Psoas muscle (tissue), 8 donors: ENCODE data around the gene GABBR2. TPM values are rescaled to one million over a fixed set of nuclear protein-coding genes. Genes with fewer than 3 reads are reported as not detected.

ENCODE experiments used
- ATAC-seq, 4 donors: fragments of 200-7000 bp; cut with Tn5 transposase; one replicate each; pipeline ENCODE4 v1.9.1; 2020; ENCODE audit warnings: moderate library complexity in 3 of 4, mild to moderate bottlenecking in 2 of 4
- DNase-seq, 2 donors: peaks; one replicate each; pipeline ENCODE4 v3.0.0-alpha.2; 2020
- H3K27ac ChIP-seq: fragments of 200-600 bp; one replicate; pipeline ENCODE4 v1.8.0; 2022
- H3K27me3 ChIP-seq, 3 donors: fragments of 200-600 bp in 1 of 3; one replicate each; pipeline versions ENCODE4 v1.6.1 to v1.8.0; 2013 to 2022; ENCODE audit warnings: low read length in 2 of 3, mild to moderate bottlenecking in 2 of 3, moderate library complexity in 1 of 3; ENCODE audit not compliant: insufficient read depth in 3 of 3
- H3K36me3 ChIP-seq, 2 donors: fragments of 200-600 bp in 1 of 2; one replicate each; pipeline versions ENCODE4 v1.6.1 to v1.8.0; 2013 to 2022; ENCODE audit warnings: low read depth in 1 of 2, mild to moderate bottlenecking in 1 of 2, moderate library complexity in 1 of 2; ENCODE audit not compliant: insufficient read depth in 1 of 2
- H3K4me1 ChIP-seq: fragments of 200-600 bp; one replicate; pipeline ENCODE4 v1.8.0; 2022
- H3K4me3 ChIP-seq: fragments of 200-600 bp; one replicate; pipeline ENCODE4 v1.8.0; 2022; ENCODE audit warnings: mild to moderate bottlenecking
- H3K9me3 ChIP-seq: fragments of 200-600 bp; one replicate; pipeline ENCODE4 v1.8.0; 2022
- CTCF ChIP-seq: fragments of 200-600 bp; IDR thresholded peaks from one replicate; pipeline ENCODE4 v1.8.0; 2022; ENCODE audit warnings: antibody characterized with exemption
- WGBS, 3 donors: extraction: QIAGEN DNeasy Blood & Tissue Kit; methylation state at CpG; one replicate each; pipeline versions ENCODE4 v1.1.6 to v1.1.7; 2013; 5-methylcytosine and 5-hydroxymethylcytosine counted together
- intact Hi-C, 2 donors: fragments of 100-400 bp; cut with DNase I; formaldehyde crosslinking; loops; one replicate each; pipeline versions ENCODE4 v1.11.0 to v1.14.2; 2022
- polyA plus RNA-seq, 3 donors: library from polyadenylated mRNA; stranded (reverse); fragments of 200-250 nt; gene quantifications; one replicate each; pipeline ENCODE4 v1.2.3, GENCODE V29; 2013
- total RNA-seq, 4 donors: library from RNA; stranded (reverse); fragmentation: NEBNext Ultra II Directional in 2 of 4; extraction: Animal tissue kit (Norgen Biotek cat#: 25700) in 2 of 4; gene quantifications; one replicate each; pipeline versions ENCODE4 v1.2.1 to v1.2.4, GENCODE V29; 2021 to 2023
- donor health status: healthy with polysubstance abuse.
- donor health status: DM: no; HTN: no; CAD: no; lungs with moderate emphysema.
- donor health status: Bipolar disorder and iron deficiency.
- donor health status: healthy.
- donor health status: DM: yes; HTN: yes; CAD: no.
- donor health status: DM: no; HTN: no; CAD: no.
- donor health status: DM: no; HTN: no; CAD: no.
- donor health status: DM: yes; HTN: yes; CAD: no.

The GABBR2 gene
- total and polyA plus RNA-seq, 7 donors = 0.08 to 0.66 (median 0.38) TPM

- 46 to 84% (median 50%) methylated on average over 1 of the region's 1 CpG for WGBS, 3 donors
- DNase-seq = no peak
- Histone ChIP-seq H3K27me3 (peaks cover 4 to 26% (median 7%) of the 10 kb centered on the region in 3 donors), H3K36me3 (no peaks in the 10 kb centered on the region), H3K4me1 (no peaks in the 10 kb centered on the region), H3K9me3 (no peaks in the 10 kb centered on the region), H3K27ac (no peak overlapping the region), H3K4me3 (no peak overlapping the region)
- intact Hi-C loops = no loop called here
- no peak for ATAC-seq
- TF ChIP-seq CTCF = no peak
Measured at GRCh38 chr9:98714833-98715232, 6.1 kb upstream of the GABBR2 start.

GRCh38 chr9:98712987-98713386 lies 4.3 kb upstream of the GABBR2 start:
- Histone ChIP-seq H3K4me3 (no peak overlapping the region), H3K27me3 (peaks cover 7 to 41% (median 11%) of the 10 kb centered on the region in 3 donors), H3K36me3 (no peaks in the 10 kb centered on the region), H3K27ac (no peak overlapping the region), H3K4me1 (no peaks in the 10 kb centered on the region), H3K9me3 (no peaks in the 10 kb centered on the region)
- intact Hi-C loops = no loop called here
- DNase-seq (no peak), ATAC-seq (no peak)
- TF ChIP-seq CTCF = no peak

GRCh38 chr9:98709968-98710965 lies 1.5 kb upstream of the GABBR2 start:
- TF ChIP-seq CTCF = no peak
- 53 to 59% (median 57%) methylated on average over 14 of the region's 14 CpGs for WGBS, 3 donors
- no peak for ATAC-seq
- H3K27me3 ChIP-seq = peaks cover 7 to 68% (median 11%) of the 10 kb centered on the region in 3 donors
- H3K36me3 ChIP-seq = no peaks in the 10 kb centered on the region
- no peak overlapping the region for H3K27ac ChIP-seq
- DNase-seq = no peak
- no peaks in the 10 kb centered on the region for H3K9me3 ChIP-seq
- no peak overlapping the region for H3K4me3 ChIP-seq
- no peaks in the 10 kb centered on the region for H3K4me1 ChIP-seq
- intact Hi-C loops = no loop called here

GRCh38 chr9:98708103-98708932 lies 417 bp downstream of the GABBR2 start:
- TF ChIP-seq CTCF = no peak
- 2 to 3% (median 2%) methylated on average over 41 to 89 of the region's 89 CpGs for WGBS, 3 donors
- Histone ChIP-seq H3K9me3 (no peaks in the 10 kb centered on the region), H3K27me3 (peaks cover 6 to 83% (median 13%) of the 10 kb centered on the region in 3 donors), H3K36me3 (no peaks in the 10 kb centered on the region), H3K4me1 (no peaks in the 10 kb centered on the region), H3K27ac (no peak overlapping the region), H3K4me3 (peak overlapping the region; percentile 57)
- no peak for DNase-seq
- intact Hi-C loops = no loop called here
- ATAC-seq = no peak
